DND-41 (cell line): Measurements from ENCODE around the gene TMEM151A.

Experiments used
- ATAC-seq: fragments of 200-7000 bp; cut with Tn5 transposase; 3 replicates; pipeline ENCODE4 v1.9.1; 2021; ENCODE audit warnings: low read depth; ENCODE audit not compliant: insufficient read depth
- DNase-seq: peaks from one replicate; pipeline ENCODE4 v3.0.0-alpha.2; 2020
- H2AFZ ChIP-seq: 2 replicates; pipeline ENCODE4 v1.6.0; 2012; ENCODE audit warnings: low read depth, low read length
- H3K27ac ChIP-seq: 2 replicates; pipeline ENCODE4 v1.5.1; 2012; ENCODE audit warnings: low read length, inconsistent platforms
- H3K27me3 ChIP-seq: fragments of 200-600 bp; sonication (generic); 2 replicates; pipeline ENCODE4 v1.6.0; 2012; ENCODE audit warnings: low read length, mild to moderate bottlenecking, inconsistent platforms; ENCODE audit not compliant: insufficient read depth, poor library complexity
- H3K36me3 ChIP-seq: 2 replicates; pipeline ENCODE4 v1.5.1; 2012; ENCODE audit warnings: low read length, inconsistent platforms; ENCODE audit not compliant: insufficient read depth
- H3K4me1 ChIP-seq: 2 replicates; pipeline ENCODE4 v1.5.1; 2012; ENCODE audit warnings: mild to moderate bottlenecking, low read length; ENCODE audit not compliant: insufficient read depth
- H3K4me2 ChIP-seq: 2 replicates; pipeline ENCODE4 v1.6.0; 2012; ENCODE audit warnings: mild to moderate bottlenecking, moderate library complexity, low read length, inconsistent platforms; ENCODE audit not compliant: insufficient read depth
- H3K4me3 ChIP-seq, 2 experiments: fragments of 200-600 bp in 1 of 2; shearing (Covaris generic) in 1 of 2; 2 replicates each; pipeline ENCODE4 v1.5.1; 2012 to 2016; ENCODE audit warnings: inconsistent platforms in 2 of 2, low read length in 2 of 2, mild to moderate bottlenecking in 2 of 2, low read depth in 1 of 2, moderate library complexity in 1 of 2
- H3K79me2 ChIP-seq: 2 replicates; pipeline ENCODE4 v1.6.0; 2012; ENCODE audit warnings: low read length, inconsistent platforms; ENCODE audit not compliant: insufficient read depth
- H3K9ac ChIP-seq: 2 replicates; pipeline ENCODE4 v1.6.0; 2012; ENCODE audit warnings: low read depth, mild to moderate bottlenecking, inconsistent platforms, low read length, moderate library complexity
- H3K9me3 ChIP-seq: 2 replicates; pipeline ENCODE4 v1.5.1; 2012; ENCODE audit warnings: low read length, moderate library complexity, mild to moderate bottlenecking, inconsistent platforms; ENCODE audit not compliant: insufficient read depth, severe bottlenecking
- H4K20me1 ChIP-seq: 2 replicates; pipeline ENCODE4 v1.6.0; 2012; ENCODE audit warnings: low read length; ENCODE audit not compliant: insufficient read depth
- EZH2 ChIP-seq: IDR thresholded peaks from 3 replicates; pipeline ENCODE4 v1.6.1; 2012; ENCODE audit warnings: borderline replicate concordance, low read depth, mild to moderate bottlenecking, moderate library complexity, low read length, inconsistent platforms; ENCODE audit not compliant: severe bottlenecking
- TF ChIP-seq, protein P1 (sequence below): IDR thresholded peaks from 2 replicates; pipeline ENCODE4 v1.5.1; 2012; ENCODE audit warnings: borderline replicate concordance, low read length, moderate library complexity, mild to moderate bottlenecking; ENCODE audit not compliant: poor library complexity, severe bottlenecking; ENCODE audit errors: extremely low read depth

Gene TMEM151A

DNA sequence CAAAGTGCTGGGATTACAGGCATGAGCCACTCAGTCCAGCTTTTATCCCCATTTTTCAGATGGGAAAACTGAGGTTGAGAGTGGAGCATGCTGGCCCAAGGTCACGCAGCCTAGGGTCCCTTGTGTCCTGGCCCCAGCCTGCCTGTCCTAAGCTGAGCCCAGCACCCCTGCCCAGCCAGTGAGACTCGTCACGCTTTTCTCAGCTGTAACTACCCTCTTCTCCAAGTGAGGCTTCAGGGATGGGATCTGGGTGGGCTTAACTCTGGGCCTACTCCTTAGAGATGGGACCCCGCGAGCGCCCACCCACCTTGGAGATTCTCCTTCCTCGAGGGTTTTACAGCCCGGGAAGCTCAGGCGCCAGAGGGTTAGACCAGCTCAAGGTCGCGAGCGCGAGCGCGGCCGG lies 390 bp upstream of the TMEM151A start:
- Histone ChIP-seq H3K27me3 (no peaks in the 10 kb centered on the region), H3K9ac (no peak overlapping the region), H3K4me3 (no peak overlapping the region), H3K79me2 (peaks cover 14% of the 10 kb centered on the region), H3K4me2 (no peak overlapping the region), H3K27ac (no peak overlapping the region), H3K4me1 (peaks cover 33% of the 10 kb centered on the region), H4K20me1 (peaks cover 6% of the 10 kb centered on the region; the same call in 1 of the 2 replicates), H3K36me3 (no peaks in the 10 kb centered on the region), H2AFZ (no peak overlapping the region), H3K9me3 (no peaks in the 10 kb centered on the region)
- DNase-seq: no peak
- ATAC-seq: no peak
- TF ChIP-seq EZH2: no peak
- TF ChIP-seq, protein P1, sequence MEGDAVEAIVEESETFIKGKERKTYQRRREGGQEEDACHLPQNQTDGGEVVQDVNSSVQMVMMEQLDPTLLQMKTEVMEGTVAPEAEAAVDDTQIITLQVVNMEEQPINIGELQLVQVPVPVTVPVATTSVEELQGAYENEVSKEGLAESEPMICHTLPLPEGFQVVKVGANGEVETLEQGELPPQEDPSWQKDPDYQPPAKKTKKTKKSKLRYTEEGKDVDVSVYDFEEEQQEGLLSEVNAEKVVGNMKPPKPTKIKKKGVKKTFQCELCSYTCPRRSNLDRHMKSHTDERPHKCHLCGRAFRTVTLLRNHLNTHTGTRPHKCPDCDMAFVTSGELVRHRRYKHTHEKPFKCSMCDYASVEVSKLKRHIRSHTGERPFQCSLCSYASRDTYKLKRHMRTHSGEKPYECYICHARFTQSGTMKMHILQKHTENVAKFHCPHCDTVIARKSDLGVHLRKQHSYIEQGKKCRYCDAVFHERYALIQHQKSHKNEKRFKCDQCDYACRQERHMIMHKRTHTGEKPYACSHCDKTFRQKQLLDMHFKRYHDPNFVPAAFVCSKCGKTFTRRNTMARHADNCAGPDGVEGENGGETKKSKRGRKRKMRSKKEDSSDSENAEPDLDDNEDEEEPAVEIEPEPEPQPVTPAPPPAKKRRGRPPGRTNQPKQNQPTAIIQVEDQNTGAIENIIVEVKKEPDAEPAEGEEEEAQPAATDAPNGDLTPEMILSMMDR: no peak

DNA sequence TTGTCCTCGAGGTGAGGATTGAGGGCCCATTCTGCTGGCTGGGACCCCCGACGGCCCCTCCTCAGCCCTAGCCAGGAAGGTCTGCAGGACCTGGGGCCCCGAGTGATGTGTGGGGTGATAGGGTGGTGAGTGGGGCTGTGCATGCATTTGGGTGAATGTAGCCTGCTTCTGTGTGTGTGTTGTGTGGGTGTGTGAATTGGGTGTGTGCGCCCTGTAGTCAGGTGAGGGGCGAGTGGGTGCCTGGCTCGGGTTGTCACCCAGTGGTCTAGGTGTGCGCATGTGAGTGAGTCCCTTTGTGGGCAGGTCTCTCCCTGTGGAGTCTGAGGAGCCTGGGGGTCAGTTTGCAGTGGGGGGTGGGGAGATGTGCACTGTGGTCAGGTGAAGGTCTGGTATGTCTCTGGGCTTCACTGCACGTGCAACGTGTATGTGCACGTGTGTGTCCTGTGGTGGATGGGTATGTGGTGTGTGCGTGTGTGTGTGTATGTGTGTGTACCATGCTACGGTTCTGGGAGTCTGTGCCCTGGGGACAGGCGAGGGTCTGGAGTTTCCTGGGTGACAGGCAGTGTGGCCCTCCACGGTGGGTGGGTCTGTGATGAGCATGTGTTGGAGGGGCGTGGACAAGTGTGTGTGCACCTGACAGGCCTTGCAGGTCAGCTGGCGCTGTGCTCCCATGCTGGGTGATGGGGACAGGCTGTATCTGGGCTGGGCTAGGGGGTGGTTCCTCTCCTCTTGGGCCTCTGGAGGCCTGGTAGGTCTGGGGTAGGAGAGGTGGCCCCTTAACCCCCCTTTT lies 1.0 kb downstream of the TMEM151A start:
- no peak overlapping the region for H3K27ac ChIP-seq
- no peak for TF ChIP-seq EZH2
- TF ChIP-seq, protein P1: no peak
- H3K4me3 ChIP-seq: no peak overlapping the region
- no peaks in the 10 kb centered on the region for H3K9me3 ChIP-seq
- H3K4me1 ChIP-seq: peaks cover 29% of the 10 kb centered on the region
- ATAC-seq (no peak), DNase-seq (no peak)
- no peak overlapping the region for H3K4me2 ChIP-seq
- no peaks in the 10 kb centered on the region for H3K27me3 ChIP-seq
- H3K9ac ChIP-seq: no peak overlapping the region
- H3K79me2 ChIP-seq: peaks cover 10% of the 10 kb centered on the region
- H4K20me1 ChIP-seq: peaks cover 5% of the 10 kb centered on the region; the same call in 1 of the 2 replicates
- H2AFZ ChIP-seq: no peak overlapping the region
- no peaks in the 10 kb centered on the region for H3K36me3 ChIP-seq

DNA sequence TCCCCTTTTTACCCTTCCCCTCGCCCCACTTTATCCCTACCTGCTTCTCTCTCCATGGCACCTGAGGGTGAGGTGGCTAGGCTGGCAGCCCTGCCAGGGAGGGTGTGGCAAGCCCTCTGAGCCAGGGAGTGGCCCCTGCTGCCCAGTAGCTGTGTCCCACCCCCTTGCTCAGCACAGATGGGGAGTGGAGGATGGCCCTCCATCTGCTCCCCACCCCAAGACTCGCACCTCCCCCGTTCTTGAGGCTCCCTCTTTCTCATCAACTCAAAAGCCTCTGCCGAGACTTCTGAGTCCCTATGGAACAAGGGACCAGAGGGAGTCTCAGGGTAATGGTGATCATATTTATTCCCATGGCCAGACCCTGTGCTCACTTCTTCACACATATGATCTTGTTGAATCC lies 1.7 kb downstream of the TMEM151A start:
- peaks cover 4% of the 10 kb centered on the region for H3K79me2 ChIP-seq
- no peaks in the 10 kb centered on the region for H4K20me1 ChIP-seq
- no peak overlapping the region for H3K27ac ChIP-seq
- no peak overlapping the region for H3K4me2 ChIP-seq
- TF ChIP-seq EZH2: no peak
- TF ChIP-seq, protein P1: no peak
- H3K4me3 ChIP-seq: no peak overlapping the region
- no peak overlapping the region for H3K9ac ChIP-seq
- no peaks in the 10 kb centered on the region for H3K36me3 ChIP-seq
- no peak for DNase-seq
- H3K27me3 ChIP-seq: no peaks in the 10 kb centered on the region
- H3K9me3 ChIP-seq: no peaks in the 10 kb centered on the region
- ATAC-seq: no peak
- no peak overlapping the region for H2AFZ ChIP-seq
- peaks cover 23% of the 10 kb centered on the region for H3K4me1 ChIP-seq
